Glutamatergic neuron (in vitro differentiated cells): ENCODE measurements around the gene ELSPBP1. TPM values are rescaled to one million over a fixed set of nuclear protein-coding genes. Genes with fewer than 3 reads are reported as not detected.

Source experiments
- DNase-seq: peaks from one replicate; pipeline ENCODE4 v3.0.0; 2022
- H3K27ac Mint-ChIP-seq: one replicate; pipeline ENCODE4 v1.8.0; 2020; ENCODE audit warnings: mild to moderate bottlenecking, mixed read lengths, inconsistent platforms; ENCODE audit not compliant: unreplicated experiment
- H3K27me3 Mint-ChIP-seq: one replicate; pipeline ENCODE4 v1.8.0; 2020; ENCODE audit warnings: mild to moderate bottlenecking, moderate library complexity, mixed read lengths, inconsistent platforms; ENCODE audit not compliant: unreplicated experiment
- H3K36me3 Mint-ChIP-seq: one replicate; pipeline ENCODE4 v1.8.0; 2020; ENCODE audit warnings: mild to moderate bottlenecking, mixed read lengths, inconsistent platforms; ENCODE audit not compliant: unreplicated experiment
- H3K4me1 Mint-ChIP-seq: one replicate; pipeline ENCODE4 v1.8.0; 2020; ENCODE audit warnings: mild to moderate bottlenecking, low read depth, mixed read lengths, inconsistent platforms; ENCODE audit not compliant: unreplicated experiment
- H3K4me3 Mint-ChIP-seq: one replicate; pipeline ENCODE4 v1.8.0; 2020; ENCODE audit warnings: mild to moderate bottlenecking, mixed read lengths, inconsistent platforms; ENCODE audit not compliant: unreplicated experiment
- H3K9me3 Mint-ChIP-seq: one replicate; pipeline ENCODE4 v1.8.0; 2020; ENCODE audit warnings: mild to moderate bottlenecking, moderate library complexity, mixed read lengths, inconsistent platforms; ENCODE audit not compliant: unreplicated experiment
- CTCF ChIP-seq: fragments of 200-600 bp; sonication (generic); IDR thresholded peaks from one replicate; pipeline ENCODE4 v1.5.0; 2021; ENCODE audit not compliant: partially characterized antibody, unreplicated experiment
- total RNA-seq: library from RNA; stranded (reverse); fragmentation: NEBNext Ultra II Directional; extraction: Animal tissue kit (Norgen Biotek cat#: 25700); gene quantifications from one replicate; pipeline ENCODE4 v1.2.1, GENCODE V29; 2021; ENCODE audit not compliant: unreplicated experiment

ELSPBP1 gene
- total RNA-seq, 1 donor from 2014 or later, result not detected

DNA sequence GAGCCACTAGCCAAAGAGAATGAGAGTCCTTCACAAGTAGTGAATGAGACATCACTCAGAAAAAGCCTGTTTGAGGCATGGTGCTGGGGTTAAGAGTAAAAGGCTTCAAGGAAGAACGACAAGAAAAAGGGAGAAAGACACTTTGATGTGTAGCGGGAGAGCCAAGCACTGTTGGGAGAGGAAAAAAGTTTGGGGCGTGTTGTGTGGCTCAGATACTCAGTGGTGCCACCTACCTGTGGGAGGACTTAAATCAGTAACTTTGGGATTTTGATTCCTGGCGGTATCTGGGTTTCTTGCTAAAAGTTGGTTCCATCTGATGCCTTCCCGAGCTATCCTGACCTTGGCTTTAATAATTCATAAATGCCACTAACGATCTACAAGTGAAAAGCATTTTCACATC lies 12.3 kb downstream of the ELSPBP1 start:
- no peak overlapping the region for H3K27ac Mint-ChIP-seq
- H3K9me3 Mint-ChIP-seq, result no peaks in the 10 kb centered on the region
- no peak overlapping the region for H3K4me3 Mint-ChIP-seq
- no peak for TF ChIP-seq CTCF
- no peaks in the 10 kb centered on the region for H3K27me3 Mint-ChIP-seq
- DNase-seq, result no peak
- H3K4me1 Mint-ChIP-seq, result no peaks in the 10 kb centered on the region
- H3K36me3 Mint-ChIP-seq, result no peaks in the 10 kb centered on the region

- Mint-ChIP-seq H3K9me3 (no peaks in the 10 kb centered on the region), H3K27me3 (peaks cover 2% of the 10 kb centered on the region), H3K4me1 (no peaks in the 10 kb centered on the region), H3K4me3 (no peak overlapping the region), H3K27ac (no peak overlapping the region), H3K36me3 (no peaks in the 10 kb centered on the region)
- TF ChIP-seq CTCF, result no peak
- DNase-seq, result no peak
These were observed 16.7 kb downstream of the ELSPBP1 start for GRCh38 chr19:48010932-48011758.

DNA sequence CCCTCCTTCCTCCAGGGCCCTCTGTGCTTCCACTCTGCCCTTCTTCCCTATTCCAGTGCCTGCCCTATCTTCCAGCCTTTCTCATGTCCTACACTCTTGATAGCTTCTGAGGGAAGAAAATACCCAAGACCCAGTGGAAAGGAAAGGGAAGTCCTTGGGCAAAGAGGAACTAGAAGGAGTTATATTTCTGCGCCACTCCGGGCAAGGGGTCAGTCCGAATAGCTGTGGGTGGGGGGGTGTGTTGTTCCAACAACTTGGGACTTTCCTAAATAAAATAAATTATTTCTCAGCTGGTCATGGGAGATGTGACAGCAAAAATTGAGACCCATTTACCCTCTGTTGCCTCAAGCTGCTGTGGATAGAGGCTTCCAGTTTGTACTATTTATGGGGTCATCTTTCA lies 26.3 kb downstream of the ELSPBP1 start:
- Mint-ChIP-seq H3K27me3 (peaks cover 3% of the 10 kb centered on the region), H3K36me3 (no peaks in the 10 kb centered on the region), H3K4me1 (no peaks in the 10 kb centered on the region), H3K9me3 (peaks cover 3% of the 10 kb centered on the region), H3K4me3 (no peak overlapping the region), H3K27ac (no peak overlapping the region)
- TF ChIP-seq CTCF, result no peak
- no peak for DNase-seq

DNA sequence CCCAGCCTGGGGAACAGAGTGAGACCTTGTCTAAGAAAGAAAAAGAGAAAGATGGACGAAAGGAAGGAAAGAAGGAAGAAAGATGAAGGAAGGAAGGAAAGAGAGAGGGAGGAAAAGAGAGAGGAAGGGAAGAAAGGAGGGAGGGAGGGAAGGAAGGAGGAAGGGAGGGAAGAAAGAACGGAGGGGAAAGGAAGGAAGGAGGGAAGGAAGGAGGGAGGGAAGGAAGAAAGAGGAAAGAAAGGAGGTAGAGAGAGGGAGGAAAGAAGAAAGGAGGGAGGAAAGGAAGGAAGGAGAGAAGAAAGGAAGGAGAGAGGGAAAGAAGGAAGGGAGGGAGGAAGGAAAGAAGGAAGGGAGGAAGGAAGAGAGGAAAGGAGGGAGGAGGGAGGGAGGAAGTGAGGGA lies 28.6 kb downstream of the ELSPBP1 start:
- no peak for TF ChIP-seq CTCF
- Mint-ChIP-seq H3K27ac (no peak overlapping the region), H3K36me3 (peaks cover 7% of the 10 kb centered on the region), H3K4me1 (no peaks in the 10 kb centered on the region), H3K27me3 (peaks cover 4% of the 10 kb centered on the region), H3K4me3 (no peak overlapping the region), H3K9me3 (peaks cover 6% of the 10 kb centered on the region)
- DNase-seq, result no peak

GRCh38 chr19:48023518-48023917 lies 29.1 kb downstream of the ELSPBP1 start:
- Mint-ChIP-seq H3K27ac (no peak overlapping the region), H3K4me1 (no peaks in the 10 kb centered on the region), H3K27me3 (peaks cover 4% of the 10 kb centered on the region), H3K9me3 (peaks cover 6% of the 10 kb centered on the region), H3K36me3 (peaks cover 7% of the 10 kb centered on the region), H3K4me3 (no peak overlapping the region)
- TF ChIP-seq CTCF, result no peak
- no peak for DNase-seq
